HL-60 (cell line): ENCODE measurements around the gene SYNJ1.

Experiments used
- CTCF ChIP-seq: IDR thresholded peaks from one replicate; pipeline ENCODE4 v1.5.1; 2011; ENCODE audit warnings: low read length, control low read depth, inconsistent platforms; ENCODE audit not compliant: insufficient read depth
- GABPA ChIP-seq: IDR thresholded peaks from 2 replicates; pipeline ENCODE4 v1.6.1; 2012; ENCODE audit warnings: low read depth

- TF ChIP-seq CTCF (no peak), GABPA (no peak)
Observed at GRCh38 chr21:32735524-32735923, 7.7 kb upstream of the SYNJ1 start.
